GM23338 (cell line): ENCODE measurements around the gene TULP4. TPM values are rescaled to one million over a fixed set of nuclear protein-coding genes. Genes with fewer than 3 reads are reported as not detected.

Experiments
- ATAC-seq: fragments of 200-7000 bp; cut with Tn5 transposase; 3 replicates; pipeline ENCODE4 v1.9.1; 2020
- DNase-seq: peaks from one replicate; pipeline ENCODE4 v3.0.0-alpha.2; 2015; ENCODE audit warnings: low spot score
- H2AFZ ChIP-seq: fragments of 200-600 bp; sonication (generic); 2 replicates; pipeline ENCODE4 v1.8.0; 2016; ENCODE audit warnings: antibody characterized with exemption, mild to moderate bottlenecking, moderate library complexity
- H3F3A ChIP-seq: fragments of 200-600 bp; sonication (generic); replicated peaks from 2 replicates; pipeline ENCODE4 v1.8.0; 2017; ENCODE audit warnings: antibody characterized with exemption, mixed run types, low read depth
- H3K27ac ChIP-seq: fragments of 200-600 bp; sonication (generic); 2 replicates; pipeline ENCODE4 v1.6.1; 2016; ENCODE audit warnings: low read depth
- H3K27me3 ChIP-seq: fragments of 200-600 bp; sonication (generic); 2 replicates; pipeline ENCODE4 v1.8.0; 2016; ENCODE audit warnings: mild to moderate bottlenecking, mixed run types, moderate library complexity; ENCODE audit not compliant: insufficient read depth
- H3K36me3 ChIP-seq: fragments of 200-600 bp; sonication (generic); 2 replicates; pipeline ENCODE4 v1.8.0; 2016; ENCODE audit warnings: mild to moderate bottlenecking; ENCODE audit not compliant: insufficient read depth
- H3K4me1 ChIP-seq: fragments of 200-600 bp; sonication (generic); 2 replicates; pipeline ENCODE4 v1.8.0; 2016; ENCODE audit warnings: mild to moderate bottlenecking, moderate library complexity; ENCODE audit not compliant: insufficient read depth
- H3K4me2 ChIP-seq: fragments of 200-600 bp; sonication (generic); 2 replicates; pipeline ENCODE4 v1.7.1; 2017; ENCODE audit warnings: mixed run types
- H3K4me3 ChIP-seq: fragments of 200-600 bp; sonication (generic); 2 replicates; pipeline ENCODE4 v1.6.1; 2016; ENCODE audit warnings: mixed run types
- H3K79me2 ChIP-seq: fragments of 200-600 bp; sonication (generic); replicated peaks from 2 replicates; pipeline ENCODE4 v1.8.0; 2017; ENCODE audit warnings: mild to moderate bottlenecking; ENCODE audit not compliant: insufficient read depth
- H3K9me2 ChIP-seq: fragments of 200-600 bp; sonication (generic); 2 replicates; pipeline ENCODE4 v1.8.0; 2017; ENCODE audit not compliant: insufficient read depth
- H4K20me1 ChIP-seq: fragments of 200-600 bp; sonication (generic); replicated peaks from 2 replicates; pipeline ENCODE4 v1.8.0; 2017; ENCODE audit warnings: mild to moderate bottlenecking; ENCODE audit not compliant: insufficient read depth
- H3K27ac Mint-ChIP-seq: 2 replicates; pipeline ENCODE4 v1.8.0; 2020; ENCODE audit warnings: inconsistent platforms, mild to moderate bottlenecking, moderate library complexity, mixed read lengths
- H3K27me3 Mint-ChIP-seq: 3 replicates; pipeline ENCODE4 v1.8.0; 2022; ENCODE audit warnings: low read depth, mild to moderate bottlenecking, moderate library complexity, mixed read lengths, inconsistent platforms; ENCODE audit not compliant: insufficient read depth, poor library complexity
- H3K36me3 Mint-ChIP-seq: 3 replicates; pipeline ENCODE4 v1.8.0; 2021; ENCODE audit warnings: low read depth, mild to moderate bottlenecking, inconsistent platforms, moderate library complexity, mixed read lengths
- H3K4me1 Mint-ChIP-seq: 3 replicates; pipeline ENCODE4 v1.8.0; 2020; ENCODE audit warnings: mild to moderate bottlenecking, inconsistent platforms, mixed read lengths
- H3K4me3 Mint-ChIP-seq: 3 replicates; pipeline ENCODE4 v1.8.0; 2021; ENCODE audit warnings: moderate library complexity, mild to moderate bottlenecking, inconsistent platforms, mixed read lengths
- H3K9me3 Mint-ChIP-seq: 3 replicates; pipeline ENCODE4 v1.8.0; 2020; ENCODE audit warnings: moderate library complexity, mild to moderate bottlenecking, inconsistent platforms, mixed read lengths
- CREB1 ChIP-seq: fragments of 250-450 bp; sonication (Bioruptor Pico); IDR thresholded peaks from 2 replicates; pipeline ENCODE4 v1.5.0; 2020; ENCODE audit warnings: low read depth, mild to moderate bottlenecking, moderate library complexity
- CTCF ChIP-seq, 2 experiments: fragments of 200-600 bp in 1 of 2; sonication (generic) in 1 of 2; conservative IDR thresholded peaks; 2 replicates each; pipeline versions ENCODE4 v1.5.1 to v1.6.1; 2016 to 2017; ENCODE audit warnings: antibody characterized with exemption in 2 of 2, low read depth in 2 of 2, mild to moderate bottlenecking in 2 of 2, moderate library complexity in 1 of 2
- ETS1 ChIP-seq: IDR thresholded peaks from 2 replicates; pipeline ENCODE4 v1.6.1; 2016; ENCODE audit warnings: antibody characterized with exemption
- EZH2 ChIP-seq: fragments of 200-600 bp; sonication (generic); IDR thresholded peaks from one replicate; pipeline ENCODE4 v1.8.0; 2017; ENCODE audit warnings: antibody characterized with exemption, mild to moderate bottlenecking, low read depth; ENCODE audit not compliant: unreplicated experiment
- EZH2phosphoT487 ChIP-seq: fragments of 200-600 bp; sonication (generic); IDR thresholded peaks from one replicate; pipeline ENCODE4 v1.8.1; 2018; ENCODE audit warnings: antibody characterized with exemption; ENCODE audit not compliant: unreplicated experiment
- JUNB ChIP-seq: IDR thresholded peaks from one replicate; pipeline ENCODE4 v1.6.1; 2016; ENCODE audit warnings: antibody characterized with exemption; ENCODE audit not compliant: unreplicated experiment
- NANOG ChIP-seq: IDR thresholded peaks from 2 replicates; pipeline ENCODE4 v1.6.1; 2016; ENCODE audit warnings: antibody characterized with exemption, borderline replicate concordance
- POLR2AphosphoS5 ChIP-seq: IDR thresholded peaks from 2 replicates; pipeline ENCODE4 v1.6.1; 2016; ENCODE audit warnings: antibody characterized with exemption, low read depth
- REST ChIP-seq: IDR thresholded peaks from one replicate; pipeline ENCODE4 v1.6.1; 2018; ENCODE audit warnings: antibody characterized with exemption; ENCODE audit not compliant: unreplicated experiment
- STAT1 ChIP-seq: IDR thresholded peaks from one replicate; pipeline ENCODE4 v1.6.1; 2016; ENCODE audit warnings: antibody characterized with exemption; ENCODE audit not compliant: unreplicated experiment
- ZNF114 ChIP-seq: fragments of 250-450 bp; sonication (Bioruptor Pico); IDR thresholded peaks from 2 replicates; pipeline ENCODE4 v1.5.0; 2020; ENCODE audit warnings: mild to moderate bottlenecking, moderate library complexity
- ZNF331 ChIP-seq: fragments of 250-450 bp; sonication (Bioruptor Pico); IDR thresholded peaks from 2 replicates; pipeline ENCODE4 v1.5.0; 2020; ENCODE audit warnings: low read depth, mild to moderate bottlenecking, moderate library complexity
- ZNF462 ChIP-seq: fragments of 250-450 bp; sonication (Bioruptor Pico); IDR thresholded peaks from 2 replicates; pipeline ENCODE4 v1.5.0; 2020; ENCODE audit warnings: mild to moderate bottlenecking, moderate library complexity
- polyA plus RNA-seq: library from polyadenylated mRNA; unstranded; fragments of >200 nt; fragmentation: Nextera tagmentation; extraction: Ambion mirVana; gene quantifications from 2 replicates; pipeline ENCODE4 v1.2.1, GENCODE V29; 2016
- total RNA-seq: library from RNA; depleted of rRNA; stranded (reverse); fragments of >200 nt; shearing (Covaris generic); gene quantifications from 2 replicates; pipeline ENCODE4 v1.2.3, GENCODE V29; 2014

Gene TULP4
- total and polyA plus RNA-seq, 2 experiments from 2014 or later, result 31.2 to 50.2 TPM

- H3K79me2 ChIP-seq, result peaks cover 8% of the 10 kb centered on the region; the same call in 1 of the 2 replicates
- H3K4me3 ChIP-seq, result no peak overlapping the region
- no peak overlapping the region for H2AFZ ChIP-seq
- DNase-seq (no peak), ATAC-seq (no peak)
- TF ChIP-seq POLR2AphosphoS5, result no peak
- no peak for TF ChIP-seq ZNF462 (CRISPR knock-in tag)
- no peak for TF ChIP-seq CREB1
- no peak for TF ChIP-seq EZH2phosphoT487
- no peak for TF ChIP-seq EZH2
- no peak for TF ChIP-seq ZNF114 (CRISPR knock-in tag)
- TF ChIP-seq STAT1, result no peak
- no peak for TF ChIP-seq NANOG
- TF ChIP-seq REST, result no peak
- TF ChIP-seq ETS1, result no peak
- no peak for TF ChIP-seq CTCF (conservative IDR thresholded peaks at IDR 0.05; ENCODE audit: low read depth in 2 of 2)
- no peak for TF ChIP-seq ZNF331
- no peak for TF ChIP-seq JUNB
- H3F3A ChIP-seq, result no peaks in the 10 kb centered on the region
- Mint-ChIP-seq H3K27ac (no peak overlapping the region), H3K9me3 (peaks cover 5% of the 10 kb centered on the region; the same call in 2 of the 3 replicates), H3K36me3 (peaks cover 4% of the 10 kb centered on the region; the same call in 1 of the 3 replicates), H3K4me3 (no peak overlapping the region), H3K4me1 (peaks cover 16% of the 10 kb centered on the region; the same call in 2 of the 3 replicates), H3K27me3 (peaks cover 10% of the 10 kb centered on the region)
- 0 out of 2 replicates have a peak, but pooled peaks cover 4% of the 10 kb centered on the region for H3K36me3 ChIP-seq
- H4K20me1 ChIP-seq, result no peaks in the 10 kb centered on the region; the same call in 1 of the 2 replicates
- H3K4me2 ChIP-seq, result no peak overlapping the region
- H3K27me3 ChIP-seq, result no peaks in the 10 kb centered on the region
- H3K4me1 ChIP-seq, result no peaks in the 10 kb centered on the region
- H3K9me2 ChIP-seq, result 0 out of 2 replicates have a peak, but pooled peaks cover 3% of the 10 kb centered on the region
- H3K27ac ChIP-seq, result no peak overlapping the region
These were observed 68.9 kb downstream of the TULP4 start for GRCh38 chr6:158381214-158381613.
